ENCODE measurements around the gene CLASP2.
"Not testable (repeated sequence)": the region's sequence is repeated elsewhere in the genome, so short reads cannot be mapped to it uniquely, and the experiment has no call there.

The CLASP2 gene

GRCh38 chr3:33717866-33718594 is at the start of gene CLASP2:
CLASP2 (minus strand) TSS chr3:33718254; CDS start chr3:33718002, 252 bp downstream.
- peak; percentile 86 for DNase-seq (ENCODE audit: low spot score)

- no peak for DNase-seq (ENCODE audit: low spot score)
Measured at GRCh38 chr3:33758864-33759263, 40.8 kb upstream of the CLASP2 start.

- no peak for DNase-seq (ENCODE audit: low spot score)
Measured at GRCh38 chr3:33758281-33758680, 40.2 kb upstream of the CLASP2 start.

- not testable (repeated sequence) for DNase-seq (ENCODE audit: low spot score)
Measured at GRCh38 chr3:33754391-33754790, 36.3 kb upstream of the CLASP2 start.

- no peak for DNase-seq (ENCODE audit: low spot score)
Measured at GRCh38 chr3:33751336-33751735, 33.3 kb upstream of the CLASP2 start.

- DNase-seq (ENCODE audit: low spot score), result no peak
Measured at GRCh38 chr3:33750211-33750548, 32.1 kb upstream of the CLASP2 start.

- no peak for DNase-seq (ENCODE audit: low spot score)
Measured at GRCh38 chr3:33749546-33750210, 31.6 kb upstream of the CLASP2 start.

GRCh38 chr3:33746416-33747116 is 28.5 kb upstream of the CLASP2 start:
- no peak for DNase-seq (ENCODE audit: low spot score)

GRCh38 chr3:33737146-33737545 is 19.1 kb upstream of the CLASP2 start:
- DNase-seq (ENCODE audit: low spot score), result no peak

- no peak for DNase-seq (ENCODE audit: low spot score)
Measured at GRCh38 chr3:33732394-33732793, 14.3 kb upstream of the CLASP2 start.

- no peak for DNase-seq (ENCODE audit: low spot score)
Measured at GRCh38 chr3:33729993-33730392, 11.9 kb upstream of the CLASP2 start.

- no peak for DNase-seq (ENCODE audit: low spot score)
Measured at GRCh38 chr3:33724256-33724655, 6.2 kb upstream of the CLASP2 start.

- no peak for DNase-seq (ENCODE audit: low spot score)
Measured at GRCh38 chr3:33722626-33723370, 4.7 kb upstream of the CLASP2 start.

GRCh38 chr3:33722191-33722590 is 4.1 kb upstream of the CLASP2 start:
- no peak for DNase-seq (ENCODE audit: low spot score)

- peak; percentile 3 for DNase-seq (ENCODE audit: low spot score)
Measured at GRCh38 chr3:33718595-33718907, 497 bp upstream of the CLASP2 start.

GRCh38 chr3:33717616-33717865 is 513 bp downstream of the CLASP2 start:
- no peak for DNase-seq (ENCODE audit: low spot score)

GRCh38 chr3:33716227-33716626 is 1.8 kb downstream of the CLASP2 start:
- DNase-seq (ENCODE audit: low spot score), result no peak

- DNase-seq (ENCODE audit: low spot score), result no peak
Measured at GRCh38 chr3:33711100-33711499, 7.0 kb downstream of the CLASP2 start.

- no peak for DNase-seq (ENCODE audit: low spot score)
Measured at GRCh38 chr3:33706056-33706455, 12.0 kb downstream of the CLASP2 start.

- DNase-seq (ENCODE audit: low spot score), result no peak
Measured at GRCh38 chr3:33704891-33705290, 13.2 kb downstream of the CLASP2 start.

GRCh38 chr3:33699275-33699674 is 18.8 kb downstream of the CLASP2 start:
- no peak for DNase-seq (ENCODE audit: low spot score)

- DNase-seq (ENCODE audit: low spot score), result no peak
Measured at GRCh38 chr3:33694944-33695343, 23.1 kb downstream of the CLASP2 start.

- DNase-seq (ENCODE audit: low spot score), result no peak
Measured at GRCh38 chr3:33690341-33690740, 27.7 kb downstream of the CLASP2 start.

Measured in LoVo (cell line).